Panc1 (cell line): ENCODE results near the gene NDP. TPM values are rescaled to one million over a fixed set of nuclear protein-coding genes. Genes with fewer than 3 reads are reported as not detected.

ENCODE experiments used
- ATAC-seq: fragments of 200-7000 bp; cut with Tn5 transposase; 2 replicates; pipeline ENCODE4 v1.9.1; 2020; ENCODE audit warnings: mild to moderate bottlenecking, moderate library complexity
- BruUV-seq: library from RNA; stranded (reverse); fragments of 400-500 nt; replicated peaks from 2 replicates; lab custom pipeline; 2021; lab: Mats Ljungman, UMichigan
- CTCF ChIA-PET: fragments of 300-600 bp; sonication (Branson Sonifier 250); formaldehyde crosslinking; loops from one replicate; lab custom pipeline; 2022; ENCODE audit warnings: antibody characterized with exemption; lab: Charles Lee
- POLR2A ChIA-PET: fragments of 300-600 bp; sonication (Branson Sonifier 250); formaldehyde crosslinking; loops from one replicate; lab custom pipeline; 2022; ENCODE audit warnings: antibody characterized with exemption; lab: Charles Lee
- DNase-seq: peaks from one replicate; pipeline ENCODE4 v3.0.0-alpha.2; 2010; ENCODE audit warnings: low read depth, low spot score
- H3K27ac ChIP-seq: 2 replicates; pipeline ENCODE4 v1.5.1; 2011; ENCODE audit warnings: mild to moderate bottlenecking, low read length, inconsistent platforms
- H3K27me3 ChIP-seq: fragments of 200-500 bp; sonication (Bioruptor generic); 2 replicates; pipeline ENCODE4 v1.6.0; 2014; ENCODE audit warnings: low read length, inconsistent platforms; ENCODE audit not compliant: control insufficient read depth, insufficient read depth
- H3K36me3 ChIP-seq: fragments of 200-500 bp; sonication (Bioruptor generic); 2 replicates; pipeline ENCODE4 v1.5.1; 2014; ENCODE audit warnings: inconsistent platforms, mild to moderate bottlenecking, low read length, moderate library complexity; ENCODE audit not compliant: control insufficient read depth, insufficient read depth
- H3K4me1 ChIP-seq: 2 replicates; pipeline ENCODE4 v1.5.1; 2011; ENCODE audit warnings: inconsistent platforms, mild to moderate bottlenecking, low read length, moderate library complexity; ENCODE audit not compliant: control insufficient read depth, insufficient read depth
- H3K4me3 ChIP-seq, 2 experiments: 2 replicates each; pipeline ENCODE4 v1.5.1; 2011 to 2012; ENCODE audit warnings: low read depth in 2 of 2, low read length in 2 of 2, mild to moderate bottlenecking in 2 of 2, inconsistent platforms in 1 of 2, moderate library complexity in 1 of 2
- H3K9me3 ChIP-seq: fragments of 200-500 bp; sonication (Bioruptor generic); 2 replicates; pipeline ENCODE4 v1.5.1; 2014; ENCODE audit warnings: low read depth, mild to moderate bottlenecking, inconsistent platforms, low read length, moderate library complexity; ENCODE audit not compliant: control insufficient read depth, insufficient read depth
- POLR2AphosphoS5 ChIP-seq: IDR thresholded peaks from 2 replicates; pipeline ENCODE4 v1.6.1; 2012; ENCODE audit warnings: mild to moderate bottlenecking, low read depth, low read length, moderate library complexity
- SIN3A ChIP-seq: IDR thresholded peaks from 2 replicates; pipeline ENCODE4 v1.6.1; 2012; ENCODE audit warnings: low read depth, mild to moderate bottlenecking, low read length, moderate library complexity, borderline replicate concordance; ENCODE audit not compliant: insufficient read depth
- TCF7L2 ChIP-seq: IDR thresholded peaks from 2 replicates; pipeline ENCODE4 v1.6.1; 2011; ENCODE audit warnings: mild to moderate bottlenecking, low read depth, low read length, inconsistent platforms
- in situ Hi-C: cut with HindIII; loops from 2 replicates; pipeline ENCODE4 v1.10.0; 2016; ENCODE audit warnings: low sequenced_read_pairs, low pct_unique_long_range_greater_than_20kb
- intact Hi-C: fragments of 100-400 bp; cut with micrococcal nuclease; formaldehyde crosslinking; loops from one replicate; pipeline ENCODE4 v1.10.0; 2022; ENCODE audit not compliant: unreplicated experiment
- total RNA-seq: library from RNA; stranded (reverse); gene quantifications from one replicate; pipeline ENCODE4 v1.2.1, GENCODE V29; 2021; ENCODE audit not compliant: unreplicated experiment
- TF ChIP-seq, protein P1 (sequence below), 2 experiments: IDR thresholded peaks; 2 replicates each; pipeline ENCODE4 v1.6.1; 2011 to 2012; ENCODE audit warnings: low read depth in 2 of 2, control low read depth in 1 of 2, low read length in 1 of 2, mild to moderate bottlenecking in 1 of 2, moderate library complexity in 1 of 2; ENCODE audit not compliant: insufficient read depth in 1 of 2
- TF ChIP-seq, protein P2 (sequence below): fragments of 450-650 bp; IDR thresholded peaks from 2 replicates; pipeline ENCODE4 v1.5.1; 2017; ENCODE audit warnings: mild to moderate bottlenecking

Gene NDP
- total RNA-seq, 1 experiment from 2014 or later = not detected

DNA sequence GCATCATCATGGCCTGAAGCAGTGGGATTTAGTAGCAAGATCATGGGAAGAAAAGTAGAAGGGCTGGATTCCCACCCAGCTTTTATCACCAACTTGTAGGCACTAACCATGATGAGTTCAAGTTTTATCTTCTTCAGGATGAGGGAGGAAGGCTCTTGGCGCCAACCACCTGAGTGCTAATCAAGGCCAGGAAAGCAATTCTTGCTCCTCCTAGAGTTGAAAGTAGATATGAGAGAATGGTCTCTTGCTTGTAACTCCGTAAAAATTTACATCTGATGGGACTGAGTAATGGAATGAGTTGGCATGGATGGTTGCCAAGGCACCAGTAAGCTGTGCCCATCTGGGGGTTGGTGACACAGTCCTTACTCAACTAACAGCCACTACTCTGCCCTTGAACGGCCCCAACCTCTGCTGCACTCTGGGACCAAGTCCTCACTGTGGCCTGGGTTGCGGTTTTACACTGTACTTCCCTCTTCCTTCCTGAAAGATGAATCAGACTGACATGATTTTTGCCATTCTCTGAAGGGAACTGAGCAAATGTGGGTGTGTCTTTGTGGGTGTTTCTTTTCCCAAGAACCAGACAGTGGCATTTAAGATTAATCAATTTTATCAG lies 39.4 kb upstream of the NDP start:
- TF ChIP-seq TCF7L2 (no peak), SIN3A (no peak), POLR2AphosphoS5 (no peak)
- TF ChIP-seq, protein P1, sequence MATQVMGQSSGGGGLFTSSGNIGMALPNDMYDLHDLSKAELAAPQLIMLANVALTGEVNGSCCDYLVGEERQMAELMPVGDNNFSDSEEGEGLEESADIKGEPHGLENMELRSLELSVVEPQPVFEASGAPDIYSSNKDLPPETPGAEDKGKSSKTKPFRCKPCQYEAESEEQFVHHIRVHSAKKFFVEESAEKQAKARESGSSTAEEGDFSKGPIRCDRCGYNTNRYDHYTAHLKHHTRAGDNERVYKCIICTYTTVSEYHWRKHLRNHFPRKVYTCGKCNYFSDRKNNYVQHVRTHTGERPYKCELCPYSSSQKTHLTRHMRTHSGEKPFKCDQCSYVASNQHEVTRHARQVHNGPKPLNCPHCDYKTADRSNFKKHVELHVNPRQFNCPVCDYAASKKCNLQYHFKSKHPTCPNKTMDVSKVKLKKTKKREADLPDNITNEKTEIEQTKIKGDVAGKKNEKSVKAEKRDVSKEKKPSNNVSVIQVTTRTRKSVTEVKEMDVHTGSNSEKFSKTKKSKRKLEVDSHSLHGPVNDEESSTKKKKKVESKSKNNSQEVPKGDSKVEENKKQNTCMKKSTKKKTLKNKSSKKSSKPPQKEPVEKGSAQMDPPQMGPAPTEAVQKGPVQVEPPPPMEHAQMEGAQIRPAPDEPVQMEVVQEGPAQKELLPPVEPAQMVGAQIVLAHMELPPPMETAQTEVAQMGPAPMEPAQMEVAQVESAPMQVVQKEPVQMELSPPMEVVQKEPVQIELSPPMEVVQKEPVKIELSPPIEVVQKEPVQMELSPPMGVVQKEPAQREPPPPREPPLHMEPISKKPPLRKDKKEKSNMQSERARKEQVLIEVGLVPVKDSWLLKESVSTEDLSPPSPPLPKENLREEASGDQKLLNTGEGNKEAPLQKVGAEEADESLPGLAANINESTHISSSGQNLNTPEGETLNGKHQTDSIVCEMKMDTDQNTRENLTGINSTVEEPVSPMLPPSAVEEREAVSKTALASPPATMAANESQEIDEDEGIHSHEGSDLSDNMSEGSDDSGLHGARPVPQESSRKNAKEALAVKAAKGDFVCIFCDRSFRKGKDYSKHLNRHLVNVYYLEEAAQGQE (IDR thresholded peaks at IDR 0.05; ENCODE audit: insufficient read depth in 1 of 2, low read depth in 2 of 2, low read length in 1 of 2) = no peak
- TF ChIP-seq, protein P2, sequence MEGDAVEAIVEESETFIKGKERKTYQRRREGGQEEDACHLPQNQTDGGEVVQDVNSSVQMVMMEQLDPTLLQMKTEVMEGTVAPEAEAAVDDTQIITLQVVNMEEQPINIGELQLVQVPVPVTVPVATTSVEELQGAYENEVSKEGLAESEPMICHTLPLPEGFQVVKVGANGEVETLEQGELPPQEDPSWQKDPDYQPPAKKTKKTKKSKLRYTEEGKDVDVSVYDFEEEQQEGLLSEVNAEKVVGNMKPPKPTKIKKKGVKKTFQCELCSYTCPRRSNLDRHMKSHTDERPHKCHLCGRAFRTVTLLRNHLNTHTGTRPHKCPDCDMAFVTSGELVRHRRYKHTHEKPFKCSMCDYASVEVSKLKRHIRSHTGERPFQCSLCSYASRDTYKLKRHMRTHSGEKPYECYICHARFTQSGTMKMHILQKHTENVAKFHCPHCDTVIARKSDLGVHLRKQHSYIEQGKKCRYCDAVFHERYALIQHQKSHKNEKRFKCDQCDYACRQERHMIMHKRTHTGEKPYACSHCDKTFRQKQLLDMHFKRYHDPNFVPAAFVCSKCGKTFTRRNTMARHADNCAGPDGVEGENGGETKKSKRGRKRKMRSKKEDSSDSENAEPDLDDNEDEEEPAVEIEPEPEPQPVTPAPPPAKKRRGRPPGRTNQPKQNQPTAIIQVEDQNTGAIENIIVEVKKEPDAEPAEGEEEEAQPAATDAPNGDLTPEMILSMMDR = no peak
- H3K4me3 ChIP-seq = no peak overlapping the region
- ChIA-PET POLR2A (no interaction called here), CTCF (no interaction called here)
- intact Hi-C loops (no loop called here), in situ Hi-C loops (no loop called here)
- no peaks in the 10 kb centered on the region for H3K27me3 ChIP-seq
- peak; percentile 71; the same call in 1 of the 2 replicates for ATAC-seq
- no peak overlapping the region for H3K27ac ChIP-seq
- no peaks in the 10 kb centered on the region for H3K36me3 ChIP-seq
- peak; percentile 84 for DNase-seq
- no peaks in the 10 kb centered on the region for H3K4me1 ChIP-seq
- no peaks in the 10 kb centered on the region for H3K9me3 ChIP-seq
- no TSS peak for BruUV-seq

DNA sequence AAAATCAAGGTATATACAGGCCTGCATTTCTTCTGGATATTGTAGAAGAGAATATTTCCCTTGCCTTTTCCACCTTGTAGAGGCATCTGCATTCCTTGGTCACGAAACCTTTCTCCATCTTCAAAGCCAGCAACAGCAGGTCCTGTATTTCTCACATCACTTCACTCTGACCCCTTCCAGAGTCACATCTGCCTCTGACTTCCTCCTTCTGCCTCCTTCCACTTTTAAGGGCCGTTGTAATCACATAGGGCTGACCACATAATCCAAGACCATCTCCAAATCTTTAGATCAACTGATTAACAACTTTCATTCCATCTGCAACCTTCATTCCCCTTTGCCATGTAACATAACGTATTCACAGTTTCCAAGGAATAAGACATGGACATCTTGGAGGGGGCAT lies 38.3 kb upstream of the NDP start:
- H3K27ac ChIP-seq = no peak overlapping the region
- in situ Hi-C loops (no loop called here), intact Hi-C loops (no loop called here)
- POLR2A ChIA-PET = no interaction called here
- ATAC-seq (no peak), DNase-seq (no peak)
- H3K9me3 ChIP-seq = no peaks in the 10 kb centered on the region
- H3K4me3 ChIP-seq = no peak overlapping the region
- H3K36me3 ChIP-seq = no peaks in the 10 kb centered on the region
- no peak for TF ChIP-seq TCF7L2
- TF ChIP-seq, protein P2 = no peak
- TF ChIP-seq SIN3A = no peak
- TF ChIP-seq POLR2AphosphoS5 = no peak
- TF ChIP-seq, protein P1 (IDR thresholded peaks at IDR 0.05; ENCODE audit: insufficient read depth in 1 of 2, low read depth in 2 of 2, low read length in 1 of 2) = no peak
- no peaks in the 10 kb centered on the region for H3K27me3 ChIP-seq
- no TSS peak for BruUV-seq
- H3K4me1 ChIP-seq = no peaks in the 10 kb centered on the region
- CTCF ChIA-PET = no interaction called here
